ENCODE data around the gene SURF1.
A peak's percentile ranks its signal among the peaks of the same experiment; 100 is the strongest.

The SURF1 gene

DNA sequence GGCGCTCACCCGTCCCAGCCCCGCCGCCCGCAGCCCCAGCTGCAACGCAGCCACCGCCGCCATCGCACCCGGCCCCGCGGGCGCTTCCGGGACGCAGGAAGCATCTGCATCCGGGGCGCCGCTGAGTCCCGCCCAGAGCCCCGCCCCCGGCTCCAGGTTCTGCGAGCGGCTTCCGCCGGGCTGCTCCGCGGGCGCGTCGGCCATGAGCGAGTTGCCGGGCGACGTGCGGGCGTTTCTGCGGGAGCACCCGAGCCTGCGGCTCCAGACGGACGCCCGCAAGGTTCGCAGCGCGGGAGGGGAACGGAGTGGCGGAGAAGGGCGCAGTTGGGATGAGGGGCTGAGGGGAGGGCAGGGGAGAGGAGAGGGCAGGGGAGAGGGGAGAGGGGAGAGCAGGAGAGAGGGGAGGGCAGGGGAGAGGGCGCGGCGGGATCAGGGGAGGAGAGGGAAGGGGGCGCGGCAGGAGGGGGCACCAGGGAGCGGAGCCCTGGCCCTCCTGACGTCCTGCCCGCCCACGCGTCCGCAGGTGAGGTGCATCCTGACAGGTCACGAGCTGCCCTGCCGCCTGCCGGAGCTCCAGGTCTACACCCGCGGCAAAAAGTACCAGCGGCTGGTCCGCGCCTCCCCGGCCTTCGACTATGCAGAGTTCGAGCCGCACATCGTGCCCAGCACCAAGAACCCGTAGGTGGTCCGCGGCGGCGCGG is at the start of gene SURF1, which contains the start of gene SURF2:
Gene SURF1, minus strand, starts transcription at position 97 of the 701 bp plus-strand sequence. Its CDS starts 34 bp downstream, at position 63.
Gene SURF2, plus strand, starts transcription at position 160 of the 701 bp plus-strand sequence. Its CDS starts 43 bp downstream, at position 203.
- TF ChIP-seq CTCF (IDR thresholded peaks at IDR 0.05; ENCODE audit: poor library complexity, severe bottlenecking), result peak; percentile 29
- peaks cover 71% of the 10 kb centered on the region for H3K36me3 ChIP-seq (ENCODE audit: low read depth)

DNA sequence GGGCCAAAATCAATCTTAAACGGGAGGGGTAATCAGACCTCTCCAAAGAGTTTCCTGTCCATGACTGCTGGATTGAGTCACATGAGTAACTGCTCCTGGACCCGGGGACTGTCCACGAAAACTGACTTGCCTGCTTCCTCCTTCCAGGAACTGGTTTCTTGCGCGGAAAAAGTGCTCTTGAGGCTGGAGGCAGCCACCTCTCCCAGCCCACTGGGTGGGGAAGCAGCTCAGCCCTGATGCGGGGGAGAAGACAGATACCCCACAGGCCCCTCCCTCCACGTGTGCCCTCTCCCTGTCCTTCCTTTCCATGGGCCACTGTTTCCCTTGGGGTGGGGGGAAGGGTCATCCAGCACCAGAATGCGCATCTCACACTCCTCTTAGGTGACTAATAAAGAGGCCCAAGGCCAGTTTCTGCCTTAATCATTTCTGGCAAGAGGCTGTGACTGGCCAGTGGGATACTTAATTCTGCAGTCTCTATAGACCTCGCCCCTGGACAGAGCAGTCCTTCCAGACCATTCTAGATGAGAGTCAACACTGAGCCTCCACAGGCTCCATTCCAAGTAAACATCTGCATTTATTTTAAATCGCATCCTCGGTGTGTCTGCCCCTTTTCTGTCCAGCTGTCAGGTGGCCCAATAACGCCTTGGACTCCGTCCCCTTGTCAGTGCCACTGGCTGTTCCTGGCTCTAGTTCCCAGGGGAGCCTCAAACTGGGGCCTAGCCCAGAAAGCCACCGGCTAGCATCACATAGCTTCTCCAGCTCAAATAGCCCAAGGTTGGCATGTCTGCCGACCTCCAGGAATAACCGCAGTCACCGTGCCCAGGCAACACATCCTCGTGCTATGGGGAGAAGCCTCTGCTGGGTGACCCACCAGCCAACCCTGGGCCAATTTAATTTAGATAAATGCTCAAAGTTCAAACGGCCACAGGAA is 49.5 kb upstream of the SURF1 start:
- peaks cover 58% of the 10 kb centered on the region for H3K36me3 ChIP-seq (ENCODE audit: low read depth)
- no peak overlapping the region for H3K27ac ChIP-seq (ENCODE audit: poor library complexity, severe bottlenecking)
- TF ChIP-seq CTCF (IDR thresholded peaks at IDR 0.05; ENCODE audit: poor library complexity, severe bottlenecking), result no peak
- H3K9me3 ChIP-seq (ENCODE audit: severe bottlenecking), result no peaks in the 10 kb centered on the region
- no peaks in the 10 kb centered on the region for H3K27me3 ChIP-seq (ENCODE audit: insufficient read depth, poor library complexity, severe bottlenecking)
- ATAC-seq (ENCODE audit: low read depth) (no peak; the same call in 2 of the 3 replicates), DNase-seq (ENCODE audit: low spot score) (no peak)
- no peaks in the 10 kb centered on the region for H3K4me1 ChIP-seq (ENCODE audit: insufficient read depth, poor library complexity, severe bottlenecking)
- no peak overlapping the region for H3K4me3 ChIP-seq (ENCODE audit: severe bottlenecking)

More for the DNA sequence above, at the start of gene SURF1, which contains the start of gene SURF2:
- Histone ChIP-seq H3K4me1 (ENCODE audit: insufficient read depth, poor library complexity, severe bottlenecking) (no peaks in the 10 kb centered on the region), H3K4me3 (ENCODE audit: severe bottlenecking) (peak within 1 kb of the TSS; percentile 46), H3K9me3 (ENCODE audit: severe bottlenecking) (no peaks in the 10 kb centered on the region), H3K27ac (ENCODE audit: poor library complexity, severe bottlenecking) (peak within 1 kb of the TSS; percentile 51), H3K27me3 (ENCODE audit: insufficient read depth, poor library complexity, severe bottlenecking) (no peaks in the 10 kb centered on the region)
- ATAC-seq (ENCODE audit: low read depth), result peak; percentile 67
- DNase-seq (ENCODE audit: low spot score), result peak; percentile 89

DNA sequence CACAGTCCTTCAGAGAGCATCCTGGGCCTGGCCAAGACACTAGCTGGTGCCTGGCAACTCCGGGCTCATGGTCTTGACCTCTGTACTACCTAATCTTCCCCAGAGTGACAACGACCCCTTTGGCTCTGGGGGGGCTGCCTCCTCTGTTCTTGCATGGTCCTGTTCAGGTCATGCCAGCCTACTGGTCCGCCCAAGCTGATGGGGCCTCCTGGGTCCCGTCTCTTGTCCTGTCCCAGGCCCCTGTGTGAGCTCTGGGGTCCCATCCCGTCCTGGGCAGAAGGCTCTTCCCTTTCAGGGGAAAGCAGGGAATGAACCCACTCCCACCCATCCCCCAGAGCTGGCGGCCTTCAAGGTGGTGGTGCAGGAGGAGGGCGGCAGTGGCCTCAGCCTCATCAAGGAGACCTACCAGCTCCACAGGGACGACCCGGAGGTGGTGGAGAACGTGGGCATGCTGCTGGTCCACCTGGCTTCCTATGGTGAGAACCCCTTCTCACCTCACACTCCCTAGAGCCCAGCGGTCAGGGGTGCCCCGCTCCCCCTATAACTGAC is 48.2 kb upstream of the SURF1 start:
- no peak overlapping the region for H3K27ac ChIP-seq (ENCODE audit: poor library complexity, severe bottlenecking)
- no peak for ATAC-seq (ENCODE audit: low read depth)
- no peak for TF ChIP-seq CTCF (IDR thresholded peaks at IDR 0.05; ENCODE audit: poor library complexity, severe bottlenecking)
- no peaks in the 10 kb centered on the region for H3K9me3 ChIP-seq (ENCODE audit: severe bottlenecking)
- no peaks in the 10 kb centered on the region for H3K4me1 ChIP-seq (ENCODE audit: insufficient read depth, poor library complexity, severe bottlenecking)
- no peak overlapping the region for H3K4me3 ChIP-seq (ENCODE audit: severe bottlenecking)
- no peaks in the 10 kb centered on the region for H3K27me3 ChIP-seq (ENCODE audit: insufficient read depth, poor library complexity, severe bottlenecking)
- DNase-seq (ENCODE audit: low spot score), result peak; percentile 46
- H3K36me3 ChIP-seq (ENCODE audit: low read depth), result peaks cover 45% of the 10 kb centered on the region

DNA sequence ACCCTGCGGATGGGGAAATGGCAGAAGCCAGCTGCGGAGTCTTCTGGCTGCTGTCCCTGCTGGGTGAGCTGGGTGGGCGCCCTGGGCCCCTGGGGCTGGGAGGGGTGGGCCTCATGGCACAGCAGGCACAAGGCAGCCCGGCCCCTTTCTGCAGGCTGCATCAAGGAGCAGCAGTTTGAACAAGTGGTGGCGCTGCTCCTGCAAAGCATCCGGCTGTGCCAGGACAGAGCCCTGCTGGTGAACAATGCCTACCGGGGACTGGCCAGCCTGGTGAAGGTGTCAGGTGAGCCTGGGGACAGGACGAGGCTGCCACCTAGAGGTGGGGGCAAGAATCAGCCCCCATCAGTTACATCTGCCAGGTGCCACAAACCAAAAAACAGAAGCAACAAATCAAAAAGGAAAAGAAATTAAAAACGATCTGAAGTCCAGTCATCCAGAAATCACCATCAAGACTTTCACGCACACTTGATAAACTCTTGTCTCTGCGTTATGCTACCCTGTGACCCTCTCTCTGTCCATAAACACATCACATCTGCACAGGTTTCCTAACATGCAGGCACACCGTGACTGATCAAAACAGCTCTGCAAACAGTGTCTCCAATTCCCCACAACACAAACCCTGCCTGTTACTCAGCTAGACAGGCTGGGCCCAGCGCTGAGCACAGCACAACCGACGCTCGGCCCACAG is 47.6 kb upstream of the SURF1 start:
- DNase-seq (ENCODE audit: low spot score) (peak; percentile 61), ATAC-seq (ENCODE audit: low read depth) (peak; percentile 16; the same call in 1 of the 3 replicates)
- no peaks in the 10 kb centered on the region for H3K9me3 ChIP-seq (ENCODE audit: severe bottlenecking)
- H3K27ac ChIP-seq (ENCODE audit: poor library complexity, severe bottlenecking), result no peak overlapping the region
- H3K4me3 ChIP-seq (ENCODE audit: severe bottlenecking), result no peak overlapping the region
- no peaks in the 10 kb centered on the region for H3K4me1 ChIP-seq (ENCODE audit: insufficient read depth, poor library complexity, severe bottlenecking)
- peaks cover 39% of the 10 kb centered on the region for H3K36me3 ChIP-seq (ENCODE audit: low read depth)
- TF ChIP-seq CTCF (IDR thresholded peaks at IDR 0.05; ENCODE audit: poor library complexity, severe bottlenecking), result peak; percentile 62
- H3K27me3 ChIP-seq (ENCODE audit: insufficient read depth, poor library complexity, severe bottlenecking), result no peaks in the 10 kb centered on the region
